ENCODE results near the gene KPNA3.
"Not testable (repeated sequence)": the region's sequence is repeated elsewhere in the genome, so short reads cannot be mapped to it uniquely, and the experiment has no call there.

KPNA3 gene

GRCh38 chr13:49792550-49793324, at the start of gene KPNA3:
KPNA3 (minus strand) TSS chr13:49792682; CDS start chr13:49792506, 176 bp downstream.
- DNase-seq, result peak; percentile 98

GRCh38 chr13:49841964-49842363, 49.5 kb upstream of the KPNA3 start:
- DNase-seq, result no peak

GRCh38 chr13:49840675-49841074, 48.2 kb upstream of the KPNA3 start:
- DNase-seq, result no peak

GRCh38 chr13:49840266-49840665, 47.8 kb upstream of the KPNA3 start:
- DNase-seq, result no peak

GRCh38 chr13:49838989-49839388, 46.5 kb upstream of the KPNA3 start:
- DNase-seq, result no peak

GRCh38 chr13:49836516-49836915, 44.0 kb upstream of the KPNA3 start:
- DNase-seq, result no peak

- DNase-seq, result no peak
These were observed 40.9 kb upstream of the KPNA3 start for GRCh38 chr13:49833402-49833801.

GRCh38 chr13:49831455-49831854, 39.0 kb upstream of the KPNA3 start:
- no peak for DNase-seq

GRCh38 chr13:49830721-49831120, 38.2 kb upstream of the KPNA3 start:
- no peak for DNase-seq

GRCh38 chr13:49829715-49830114, 37.2 kb upstream of the KPNA3 start:
- DNase-seq, result no peak

GRCh38 chr13:49828453-49828852, 36.0 kb upstream of the KPNA3 start:
- DNase-seq, result no peak

- DNase-seq, result no peak
These were observed 35.4 kb upstream of the KPNA3 start for GRCh38 chr13:49827891-49828290.

- DNase-seq, result no peak
These were observed 34.9 kb upstream of the KPNA3 start for GRCh38 chr13:49827336-49827735.

- no peak for DNase-seq
These were observed 28.9 kb upstream of the KPNA3 start for GRCh38 chr13:49821216-49822009.

- no peak for DNase-seq
These were observed 28.2 kb upstream of the KPNA3 start for GRCh38 chr13:49820591-49821215.

- DNase-seq, result not testable (repeated sequence)
These were observed 23.6 kb upstream of the KPNA3 start for GRCh38 chr13:49816047-49816446.

- no peak for DNase-seq
These were observed 22.2 kb upstream of the KPNA3 start for GRCh38 chr13:49814551-49815270.

GRCh38 chr13:49812812-49813211, 20.3 kb upstream of the KPNA3 start:
- no peak for DNase-seq

- DNase-seq, result no peak
These were observed 19.0 kb upstream of the KPNA3 start for GRCh38 chr13:49811527-49811908.

- DNase-seq, result no peak
These were observed 18.4 kb upstream of the KPNA3 start for GRCh38 chr13:49810567-49811526.

GRCh38 chr13:49807681-49808080, 15.2 kb upstream of the KPNA3 start:
- no peak for DNase-seq

- DNase-seq, result no peak
These were observed 13.6 kb upstream of the KPNA3 start for GRCh38 chr13:49806126-49806536.

Measured in CD4-positive, alpha-beta T cell treated with Interleukin-6 for 4 hours (primary cell).